ENCODE results near the gene PDE2A.

- TF ChIP-seq POLR2A (IDR thresholded peaks at IDR 0.05; ENCODE audit: extremely low read depth, insufficient read length) (no peak), CTCF (IDR thresholded peaks at IDR 0.05; ENCODE audit: low read depth, low read length) (no peak), MAX (IDR thresholded peaks at IDR 0.05; ENCODE audit: low read depth, low read length) (no peak), MYC (IDR thresholded peaks at IDR 0.05; ENCODE audit: low read depth, low read length) (no peak)
Observed at GRCh38 chr11:72578051-72578450, 96.2 kb downstream of the PDE2A start.
